Natural killer cell (primary cell): ENCODE measurements around the gene CLEC16A. TPM values are rescaled to one million over a fixed set of nuclear protein-coding genes. Genes with fewer than 3 reads are reported as not detected.

ENCODE experiments used
- ATAC-seq, 3 donors: fragments of 150-1000 bp in 2 of 3; fragments of 200-7000 bp in 1 of 3; cut with Tn5 transposase; 1 replicate in 1 of 3; 2 replicates in 2 of 3; pipeline ENCODE4 v1.10.0; 2021; ENCODE audit warnings: mild to moderate bottlenecking in 2 of 3, moderate library complexity in 2 of 3
- DNase-seq, 2 donors: peaks; one replicate each; pipeline versions ENCODE4 v3.0.0 to v3.0.0-alpha.2; 2013 to 2021; ENCODE audit warnings: mixed read lengths in 1 of 2
- H3K27ac ChIP-seq: one replicate; pipeline ENCODE4 v1.5.1; 2013; ENCODE audit warnings: mild to moderate bottlenecking, low read length
- H3K27me3 ChIP-seq: one replicate; pipeline ENCODE4 v1.6.1; 2013; ENCODE audit warnings: low read length; ENCODE audit not compliant: control insufficient read depth, insufficient read depth
- H3K36me3 ChIP-seq: one replicate; pipeline ENCODE4 v1.6.1; 2013; ENCODE audit warnings: low read length; ENCODE audit not compliant: control insufficient read depth, insufficient read depth
- H3K4me1 ChIP-seq: one replicate; pipeline ENCODE4 v1.6.1; 2013; ENCODE audit warnings: low read length; ENCODE audit not compliant: control insufficient read depth, insufficient read depth
- H3K4me3 ChIP-seq: one replicate; pipeline ENCODE4 v1.5.1; 2013; ENCODE audit warnings: low read length
- H3K9me3 ChIP-seq: one replicate; pipeline ENCODE4 v1.6.1; 2013; ENCODE audit warnings: low read length; ENCODE audit not compliant: control insufficient read depth, insufficient read depth
- H3K27ac Mint-ChIP-seq, 2 donors: one replicate each; pipeline ENCODE4 v1.8.0; 2022; ENCODE audit warnings: mild to moderate bottlenecking in 2 of 2, mixed read lengths in 2 of 2, moderate library complexity in 1 of 2
- H3K27me3 Mint-ChIP-seq, 2 donors: one replicate each; pipeline ENCODE4 v1.8.0; 2022; ENCODE audit warnings: low read depth in 2 of 2, mixed read lengths in 2 of 2
- H3K36me3 Mint-ChIP-seq: one replicate; pipeline ENCODE4 v1.8.0; 2022; ENCODE audit warnings: mixed read lengths
- H3K4me1 Mint-ChIP-seq, 2 donors: one replicate each; pipeline ENCODE4 v1.8.0; 2022; ENCODE audit warnings: mixed read lengths in 2 of 2
- H3K4me3 Mint-ChIP-seq: one replicate; pipeline ENCODE4 v1.8.0; 2022; ENCODE audit warnings: mild to moderate bottlenecking, moderate library complexity, mixed read lengths
- H3K9me3 Mint-ChIP-seq, 2 donors: one replicate each; pipeline ENCODE4 v1.8.0; 2022; ENCODE audit warnings: mixed read lengths in 2 of 2
- WGBS: methylation state at CpG from one replicate; pipeline ENCODE4 v1.1.7; 2013; ENCODE audit warnings: missing lambda C conversion rate; ENCODE audit not compliant: insufficient coverage; 5-methylcytosine and 5-hydroxymethylcytosine counted together
- intact Hi-C: fragments of 100-400 bp; cut with micrococcal nuclease; formaldehyde crosslinking; loops from one replicate; pipeline ENCODE4 v1.14.2; 2022
- total RNA-seq, 4 donors: library from RNA; stranded (reverse); fragments of 120-200 nt in 1 of 4; gene quantifications; one replicate each; pipeline versions ENCODE4 v1.2.3 to v1.2.4, GENCODE V29; 2013 to 2022
- TF ChIP-seq, protein P1 (sequence below): fragments of 200-600 bp; IDR thresholded peaks from one replicate; pipeline ENCODE4 v1.8.0; 2022; ENCODE audit warnings: antibody characterized with exemption

CLEC16A gene
- total RNA-seq, 3 donors from 2014 or later (not counting 1 experiment from before 2014, with no cell fraction given) = 35.9 to 50.5 (median 37.4) TPM

DNA sequence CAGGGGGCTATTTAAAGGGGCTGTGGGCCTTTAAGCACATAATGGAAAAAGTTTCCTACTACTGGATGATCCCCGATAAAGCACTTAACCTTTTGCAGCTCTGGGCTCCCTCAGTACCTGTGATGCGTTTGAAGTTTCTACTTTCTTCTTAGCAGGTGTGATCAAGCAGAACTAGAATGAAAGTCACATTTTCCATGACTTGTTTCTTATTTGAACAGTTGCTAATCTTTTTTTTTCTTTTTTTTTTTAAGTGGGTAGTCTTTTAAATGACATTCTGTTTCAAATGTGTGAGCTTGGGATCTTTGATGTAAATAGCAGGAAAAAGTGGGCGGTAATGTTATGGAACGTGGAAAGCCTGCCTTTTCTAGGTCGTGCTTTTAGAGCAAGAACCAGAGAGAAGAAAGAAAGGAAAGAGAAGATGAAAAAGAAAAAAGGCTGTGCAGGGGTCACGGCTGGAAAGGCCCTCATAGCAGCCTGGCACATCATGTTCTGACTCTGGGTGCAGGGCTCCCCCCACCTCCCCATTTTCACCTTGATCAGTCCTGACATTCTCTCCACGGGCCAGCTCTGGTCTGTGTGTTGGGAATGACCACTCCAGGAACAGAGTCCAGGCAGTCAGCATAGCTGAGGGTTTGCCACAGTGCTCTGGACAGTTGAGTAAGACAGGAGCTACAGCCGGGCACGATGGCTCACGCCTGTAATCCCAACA is 150.6 kb downstream of the CLEC16A start:
- Histone ChIP-seq H3K4me3 (no peak overlapping the region), H3K9me3 (no peaks in the 10 kb centered on the region), H3K36me3 (peaks cover 3% of the 10 kb centered on the region), H3K4me1 (peaks cover 33% of the 10 kb centered on the region), H3K27me3 (no peaks in the 10 kb centered on the region), H3K27ac (peak overlapping the region; percentile 0)
- H3K27me3 Mint-ChIP-seq = no peaks in the 10 kb centered on the region
- WGBS = 69% methylated on average over 10 of the region's 10 CpGs
- DNase-seq (peak in 1 of 2 donors; percentile 31), ATAC-seq (no peak)
- TF ChIP-seq, protein P1, sequence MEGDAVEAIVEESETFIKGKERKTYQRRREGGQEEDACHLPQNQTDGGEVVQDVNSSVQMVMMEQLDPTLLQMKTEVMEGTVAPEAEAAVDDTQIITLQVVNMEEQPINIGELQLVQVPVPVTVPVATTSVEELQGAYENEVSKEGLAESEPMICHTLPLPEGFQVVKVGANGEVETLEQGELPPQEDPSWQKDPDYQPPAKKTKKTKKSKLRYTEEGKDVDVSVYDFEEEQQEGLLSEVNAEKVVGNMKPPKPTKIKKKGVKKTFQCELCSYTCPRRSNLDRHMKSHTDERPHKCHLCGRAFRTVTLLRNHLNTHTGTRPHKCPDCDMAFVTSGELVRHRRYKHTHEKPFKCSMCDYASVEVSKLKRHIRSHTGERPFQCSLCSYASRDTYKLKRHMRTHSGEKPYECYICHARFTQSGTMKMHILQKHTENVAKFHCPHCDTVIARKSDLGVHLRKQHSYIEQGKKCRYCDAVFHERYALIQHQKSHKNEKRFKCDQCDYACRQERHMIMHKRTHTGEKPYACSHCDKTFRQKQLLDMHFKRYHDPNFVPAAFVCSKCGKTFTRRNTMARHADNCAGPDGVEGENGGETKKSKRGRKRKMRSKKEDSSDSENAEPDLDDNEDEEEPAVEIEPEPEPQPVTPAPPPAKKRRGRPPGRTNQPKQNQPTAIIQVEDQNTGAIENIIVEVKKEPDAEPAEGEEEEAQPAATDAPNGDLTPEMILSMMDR = no peak
- peak overlapping the region; percentile 28 to 41 for H3K27ac Mint-ChIP-seq
- H3K4me1 Mint-ChIP-seq = peaks cover 23 to 24% of the 10 kb centered on the region in 2 donors
- no peak overlapping the region for H3K4me3 Mint-ChIP-seq
- no peaks in the 10 kb centered on the region for H3K9me3 Mint-ChIP-seq
- H3K36me3 Mint-ChIP-seq = no peaks in the 10 kb centered on the region
- intact Hi-C loops = no loop called here

DNA sequence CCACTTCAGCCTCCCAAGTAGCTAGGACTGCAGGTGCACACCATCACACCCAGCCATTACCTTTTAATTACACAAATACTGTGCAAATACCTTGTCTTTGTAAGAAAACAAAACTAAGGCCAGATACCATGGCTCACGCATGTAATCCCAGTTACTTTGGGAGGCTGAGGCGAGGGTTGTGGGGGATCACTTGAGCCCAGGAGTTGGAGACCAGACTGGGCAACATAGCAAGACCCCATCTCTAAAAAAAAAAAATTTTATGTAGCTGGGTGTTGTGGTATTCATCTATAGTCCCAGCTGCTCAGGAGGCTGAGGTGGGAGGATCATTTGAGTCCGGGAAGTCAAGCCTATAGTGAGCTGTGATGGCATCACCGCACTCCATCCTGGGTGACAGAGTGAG is 151.6 kb downstream of the CLEC16A start:
- H3K27ac ChIP-seq = no peak overlapping the region
- Mint-ChIP-seq H3K27ac (no peak overlapping the region), H3K4me3 (no peak overlapping the region), H3K4me1 (peaks cover 27 to 28% of the 10 kb centered on the region in 2 donors), H3K27me3 (no peaks in the 10 kb centered on the region), H3K9me3 (no peaks in the 10 kb centered on the region), H3K36me3 (no peaks in the 10 kb centered on the region)
- peaks cover 3% of the 10 kb centered on the region for H3K36me3 ChIP-seq
- H3K9me3 ChIP-seq = no peaks in the 10 kb centered on the region
- TF ChIP-seq, protein P1 = no peak
- ATAC-seq = no peak
- no peak overlapping the region for H3K4me3 ChIP-seq
- intact Hi-C loops = no loop called here
- 98% methylated on average over 4 of the region's 4 CpGs for WGBS
- peaks cover 38% of the 10 kb centered on the region for H3K4me1 ChIP-seq
- no peaks in the 10 kb centered on the region for H3K27me3 ChIP-seq
- no peak for DNase-seq

GRCh38 chr16:11097094-11097786 is 152.9 kb downstream of the CLEC16A start:
- Mint-ChIP-seq H3K27me3 (no peaks in the 10 kb centered on the region), H3K36me3 (no peaks in the 10 kb centered on the region), H3K4me1 (peaks cover 27 to 32% of the 10 kb centered on the region in 2 donors), H3K27ac (no peak overlapping the region), H3K4me3 (no peak overlapping the region), H3K9me3 (no peaks in the 10 kb centered on the region)
- no peaks in the 10 kb centered on the region for H3K27me3 ChIP-seq
- H3K4me3 ChIP-seq = no peak overlapping the region
- 99% methylated on average over 7 of the region's 8 CpGs for WGBS
- TF ChIP-seq, protein P1 = no peak
- DNase-seq (no peak), ATAC-seq (no peak)
- H3K4me1 ChIP-seq = peaks cover 38% of the 10 kb centered on the region
- intact Hi-C loops = no loop called here
- H3K36me3 ChIP-seq = peaks cover 3% of the 10 kb centered on the region
- no peak overlapping the region for H3K27ac ChIP-seq
- no peaks in the 10 kb centered on the region for H3K9me3 ChIP-seq
